Effector memory CD8-positive, alpha-beta T cell (primary cell): ENCODE measurements around the gene HYDIN.

Experiments
- ATAC-seq: fragments of 150-1000 bp; cut with Tn5 transposase; replicated peaks from 2 replicates; pipeline ENCODE4 v1.10.0; 2021; ENCODE audit warnings: mild to moderate bottlenecking, moderate library complexity
- DNase-seq, 3 experiments: peaks; one replicate each; pipeline ENCODE4 v3.0.0; 2021
- H3K27ac Mint-ChIP-seq, 2 donors: one replicate each; pipeline ENCODE4 v1.8.0; 2022; ENCODE audit warnings: mild to moderate bottlenecking in 2 of 2, mixed read lengths in 2 of 2, moderate library complexity in 2 of 2
- H3K27me3 Mint-ChIP-seq, 2 donors: one replicate each; pipeline ENCODE4 v1.8.0; 2022; ENCODE audit warnings: mixed read lengths in 2 of 2
- H3K36me3 Mint-ChIP-seq: one replicate; pipeline ENCODE4 v1.8.0; 2022; ENCODE audit warnings: mild to moderate bottlenecking, moderate library complexity, mixed read lengths; ENCODE audit not compliant: insufficient read depth
- H3K4me1 Mint-ChIP-seq, 2 donors: one replicate each; pipeline ENCODE4 v1.8.0; 2022; ENCODE audit warnings: low read depth in 2 of 2, mixed read lengths in 2 of 2
- H3K4me3 Mint-ChIP-seq, 2 donors: one replicate each; pipeline ENCODE4 v1.8.0; 2022; ENCODE audit warnings: mild to moderate bottlenecking in 2 of 2, mixed read lengths in 2 of 2, moderate library complexity in 2 of 2
- H3K9me3 Mint-ChIP-seq, 2 donors: one replicate each; pipeline ENCODE4 v1.8.0; 2022; ENCODE audit warnings: mixed read lengths in 2 of 2

The HYDIN gene

GRCh38 chr16:71249399-71249798, 18.9 kb upstream of the HYDIN start:
- Mint-ChIP-seq H3K27ac (no peak overlapping the region), H3K9me3 (no peaks in the 10 kb centered on the region), H3K36me3 (no peaks in the 10 kb centered on the region), H3K27me3 (peaks cover 10 to 37% of the 10 kb centered on the region in 2 donors), H3K4me1 (no peaks in the 10 kb centered on the region), H3K4me3 (no peak overlapping the region)
- ATAC-seq (no peak), DNase-seq (no peak)

GRCh38 chr16:71247478-71247877, 17.0 kb upstream of the HYDIN start:
- H3K4me1 Mint-ChIP-seq, result no peaks in the 10 kb centered on the region
- DNase-seq (no peak), ATAC-seq (no peak)
- no peaks in the 10 kb centered on the region for H3K36me3 Mint-ChIP-seq
- no peak overlapping the region for H3K4me3 Mint-ChIP-seq
- H3K27me3 Mint-ChIP-seq, result peaks cover 10 to 35% of the 10 kb centered on the region in 2 donors
- H3K27ac Mint-ChIP-seq, result no peak overlapping the region
- H3K9me3 Mint-ChIP-seq, result no peaks in the 10 kb centered on the region

GRCh38 chr16:71246309-71246708, 15.8 kb upstream of the HYDIN start:
- peaks cover 10 to 30% of the 10 kb centered on the region in 2 donors for H3K27me3 Mint-ChIP-seq
- H3K9me3 Mint-ChIP-seq, result no peaks in the 10 kb centered on the region
- no peak for DNase-seq
- H3K36me3 Mint-ChIP-seq, result no peaks in the 10 kb centered on the region
- H3K27ac Mint-ChIP-seq, result no peak overlapping the region
- no peak overlapping the region for H3K4me3 Mint-ChIP-seq
- no peak for ATAC-seq
- no peaks in the 10 kb centered on the region for H3K4me1 Mint-ChIP-seq

GRCh38 chr16:71244521-71244920, 14.0 kb upstream of the HYDIN start:
- H3K27ac Mint-ChIP-seq, result no peak overlapping the region
- no peak for DNase-seq
- no peak for ATAC-seq
- H3K4me1 Mint-ChIP-seq, result no peaks in the 10 kb centered on the region
- no peaks in the 10 kb centered on the region for H3K36me3 Mint-ChIP-seq
- H3K27me3 Mint-ChIP-seq, result peaks cover 18% of the 10 kb centered on the region in 2 donors
- no peaks in the 10 kb centered on the region for H3K9me3 Mint-ChIP-seq
- no peak overlapping the region for H3K4me3 Mint-ChIP-seq

GRCh38 chr16:71242601-71243000, 12.1 kb upstream of the HYDIN start:
- H3K4me3 Mint-ChIP-seq, result no peak overlapping the region
- H3K27me3 Mint-ChIP-seq, result peaks cover 20 to 23% of the 10 kb centered on the region in 2 donors
- no peaks in the 10 kb centered on the region for H3K9me3 Mint-ChIP-seq
- no peak for DNase-seq
- no peaks in the 10 kb centered on the region for H3K4me1 Mint-ChIP-seq
- H3K27ac Mint-ChIP-seq, result no peak overlapping the region
- no peaks in the 10 kb centered on the region for H3K36me3 Mint-ChIP-seq
- no peak for ATAC-seq

GRCh38 chr16:71242036-71242435, 11.5 kb upstream of the HYDIN start:
- H3K9me3 Mint-ChIP-seq, result no peaks in the 10 kb centered on the region
- ATAC-seq (no peak), DNase-seq (no peak)
- peaks cover 23 to 25% of the 10 kb centered on the region in 2 donors for H3K27me3 Mint-ChIP-seq
- no peaks in the 10 kb centered on the region for H3K36me3 Mint-ChIP-seq
- H3K4me3 Mint-ChIP-seq, result no peak overlapping the region
- no peaks in the 10 kb centered on the region for H3K4me1 Mint-ChIP-seq
- no peak overlapping the region for H3K27ac Mint-ChIP-seq

- no peak overlapping the region for H3K27ac Mint-ChIP-seq
- DNase-seq, result no peak
- H3K4me1 Mint-ChIP-seq, result no peaks in the 10 kb centered on the region
- H3K36me3 Mint-ChIP-seq, result no peaks in the 10 kb centered on the region
- no peak overlapping the region for H3K4me3 Mint-ChIP-seq
- peaks cover 2 to 25% of the 10 kb centered on the region in 2 donors for H3K9me3 Mint-ChIP-seq
- ATAC-seq, result no peak
- peaks cover 26 to 30% of the 10 kb centered on the region in 2 donors for H3K27me3 Mint-ChIP-seq
These were observed 1.2 kb downstream of the HYDIN start for GRCh38 chr16:71229344-71229743.

GRCh38 chr16:71226229-71227141, 4.0 kb downstream of the HYDIN start:
- Mint-ChIP-seq H3K4me1 (no peaks in the 10 kb centered on the region), H3K27ac (no peak overlapping the region), H3K4me3 (no peak overlapping the region), H3K9me3 (peaks cover 2 to 25% of the 10 kb centered on the region in 2 donors), H3K27me3 (peaks cover 11 to 41% of the 10 kb centered on the region in 2 donors), H3K36me3 (no peaks in the 10 kb centered on the region)
- DNase-seq (no peak), ATAC-seq (no peak)

- DNase-seq (no peak), ATAC-seq (no peak)
- H3K4me3 Mint-ChIP-seq, result no peak overlapping the region
- no peak overlapping the region for H3K27ac Mint-ChIP-seq
- H3K9me3 Mint-ChIP-seq, result peaks cover 2 to 19% of the 10 kb centered on the region in 2 donors
- peaks cover 0 to 29% of the 10 kb centered on the region in 2 donors for H3K27me3 Mint-ChIP-seq
- H3K36me3 Mint-ChIP-seq, result no peaks in the 10 kb centered on the region
- H3K4me1 Mint-ChIP-seq, result no peaks in the 10 kb centered on the region
These were observed 5.4 kb downstream of the HYDIN start for GRCh38 chr16:71225145-71225544.

GRCh38 chr16:71218306-71218963, 12.1 kb downstream of the HYDIN start:
- no peaks in the 10 kb centered on the region for H3K9me3 Mint-ChIP-seq
- H3K4me1 Mint-ChIP-seq, result no peaks in the 10 kb centered on the region
- peaks cover 4% of the 10 kb centered on the region for H3K36me3 Mint-ChIP-seq
- no peak for DNase-seq
- ATAC-seq, result no peak
- peaks cover 0 to 28% of the 10 kb centered on the region in 2 donors for H3K27me3 Mint-ChIP-seq
- H3K27ac Mint-ChIP-seq, result no peak overlapping the region
- H3K4me3 Mint-ChIP-seq, result no peak overlapping the region

- peaks cover 4 to 18% of the 10 kb centered on the region in 2 donors for H3K27me3 Mint-ChIP-seq
- H3K4me3 Mint-ChIP-seq, result no peak overlapping the region
- H3K9me3 Mint-ChIP-seq, result no peaks in the 10 kb centered on the region
- H3K27ac Mint-ChIP-seq, result no peak overlapping the region
- DNase-seq, result no peak
- peaks cover 4% of the 10 kb centered on the region for H3K36me3 Mint-ChIP-seq
- H3K4me1 Mint-ChIP-seq, result no peaks in the 10 kb centered on the region
- ATAC-seq, result no peak
These were observed 13.0 kb downstream of the HYDIN start for GRCh38 chr16:71217506-71217905.

GRCh38 chr16:71216714-71217113, 13.8 kb downstream of the HYDIN start:
- Mint-ChIP-seq H3K9me3 (no peaks in the 10 kb centered on the region), H3K4me3 (no peak overlapping the region), H3K27me3 (peaks cover 7 to 13% of the 10 kb centered on the region in 2 donors), H3K4me1 (no peaks in the 10 kb centered on the region), H3K36me3 (peaks cover 4% of the 10 kb centered on the region), H3K27ac (no peak overlapping the region)
- no peak for ATAC-seq
- no peak for DNase-seq

- H3K9me3 Mint-ChIP-seq, result no peaks in the 10 kb centered on the region
- H3K36me3 Mint-ChIP-seq, result peaks cover 4% of the 10 kb centered on the region
- ATAC-seq (no peak), DNase-seq (no peak)
- peaks cover 12 to 19% of the 10 kb centered on the region in 2 donors for H3K27me3 Mint-ChIP-seq
- H3K4me1 Mint-ChIP-seq, result no peaks in the 10 kb centered on the region
- H3K27ac Mint-ChIP-seq, result no peak overlapping the region
- no peak overlapping the region for H3K4me3 Mint-ChIP-seq
These were observed 15.7 kb downstream of the HYDIN start for GRCh38 chr16:71214746-71215381.
